Measurements from ENCODE around the gene PPP1CC. TPM values are rescaled to one million over a fixed set of nuclear protein-coding genes. Genes with fewer than 3 reads are reported as not detected.

PPP1CC gene
- total RNA-seq, 4 donors from 2014 or later, result 74.5 to 96.4 (median 83.9) TPM

DNA sequence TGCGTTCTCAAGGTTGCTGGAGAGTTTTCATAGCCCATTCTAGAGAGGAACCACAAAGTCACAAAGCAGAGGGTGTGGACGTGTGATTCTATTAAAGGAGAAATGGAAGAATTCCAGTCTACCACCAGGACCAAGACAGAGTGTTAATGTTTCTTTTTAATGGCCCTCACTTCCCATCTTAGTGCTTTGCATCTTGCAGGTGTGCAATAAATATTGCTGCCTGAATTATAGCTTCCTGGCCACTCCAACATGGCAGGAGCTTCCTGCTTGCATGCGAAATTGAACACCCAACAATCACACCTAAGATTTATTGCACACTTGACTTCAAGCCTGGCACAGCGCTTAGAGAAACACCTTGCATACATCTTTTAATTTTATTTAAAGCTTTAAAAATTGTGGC, 22.4 kb upstream of the PPP1CC start:
- TF ChIP-seq EP300 (IDR thresholded peaks at IDR 0.05) (no peak), POLR2A (IDR thresholded peaks at IDR 0.05) (no peak)
- TF ChIP-seq, protein P1, sequence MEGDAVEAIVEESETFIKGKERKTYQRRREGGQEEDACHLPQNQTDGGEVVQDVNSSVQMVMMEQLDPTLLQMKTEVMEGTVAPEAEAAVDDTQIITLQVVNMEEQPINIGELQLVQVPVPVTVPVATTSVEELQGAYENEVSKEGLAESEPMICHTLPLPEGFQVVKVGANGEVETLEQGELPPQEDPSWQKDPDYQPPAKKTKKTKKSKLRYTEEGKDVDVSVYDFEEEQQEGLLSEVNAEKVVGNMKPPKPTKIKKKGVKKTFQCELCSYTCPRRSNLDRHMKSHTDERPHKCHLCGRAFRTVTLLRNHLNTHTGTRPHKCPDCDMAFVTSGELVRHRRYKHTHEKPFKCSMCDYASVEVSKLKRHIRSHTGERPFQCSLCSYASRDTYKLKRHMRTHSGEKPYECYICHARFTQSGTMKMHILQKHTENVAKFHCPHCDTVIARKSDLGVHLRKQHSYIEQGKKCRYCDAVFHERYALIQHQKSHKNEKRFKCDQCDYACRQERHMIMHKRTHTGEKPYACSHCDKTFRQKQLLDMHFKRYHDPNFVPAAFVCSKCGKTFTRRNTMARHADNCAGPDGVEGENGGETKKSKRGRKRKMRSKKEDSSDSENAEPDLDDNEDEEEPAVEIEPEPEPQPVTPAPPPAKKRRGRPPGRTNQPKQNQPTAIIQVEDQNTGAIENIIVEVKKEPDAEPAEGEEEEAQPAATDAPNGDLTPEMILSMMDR (IDR thresholded peaks at IDR 0.05), result no peak
- Histone ChIP-seq H3K36me3 (no peaks in the 10 kb centered on the region), H3K27ac (no peak overlapping the region), H3K9me3 (no peaks in the 10 kb centered on the region), H3K4me1 (no peaks in the 10 kb centered on the region), H3K4me3 (no peak overlapping the region), H3K27me3 (no peaks in the 10 kb centered on the region)
- DNase-seq (ENCODE audit: low spot score in 2 of 2), result no peak
- WGBS, 2 donors, result 58 to 69% methylated on average over 4 of the region's 4 CpGs

DNA sequence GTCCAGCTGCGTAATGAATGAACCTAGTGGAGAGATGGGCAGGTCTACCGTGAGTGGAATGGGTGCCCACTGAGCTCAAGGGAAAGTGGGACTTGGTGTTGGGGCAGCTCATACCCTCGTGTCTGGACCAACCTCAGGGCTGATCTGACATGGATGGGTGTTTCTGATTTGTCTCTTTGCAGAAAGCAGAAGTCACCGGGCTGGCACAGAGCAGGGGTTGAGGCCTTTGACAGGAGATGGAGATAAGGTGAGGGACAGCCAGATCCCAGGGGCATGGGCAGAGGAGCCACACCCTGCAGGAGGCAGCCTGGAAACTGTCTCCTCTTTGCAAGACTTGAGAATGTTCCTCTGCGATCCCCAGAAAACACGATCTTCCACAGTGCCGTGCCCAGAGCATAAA, 20.9 kb upstream of the PPP1CC start:
- H3K27ac ChIP-seq, result no peak overlapping the region
- H3K9me3 ChIP-seq, result no peaks in the 10 kb centered on the region
- no peaks in the 10 kb centered on the region for H3K4me1 ChIP-seq
- no peak overlapping the region for H3K4me3 ChIP-seq
- H3K27me3 ChIP-seq, result no peaks in the 10 kb centered on the region
- no peaks in the 10 kb centered on the region for H3K36me3 ChIP-seq
- TF ChIP-seq, protein P1 (IDR thresholded peaks at IDR 0.05), result no peak
- TF ChIP-seq POLR2A (IDR thresholded peaks at IDR 0.05) (no peak), EP300 (IDR thresholded peaks at IDR 0.05) (no peak)
- 76 to 77% methylated on average over 7 of the region's 7 CpGs for WGBS, 2 donors
- no peak for DNase-seq (ENCODE audit: low spot score in 2 of 2)

DNA sequence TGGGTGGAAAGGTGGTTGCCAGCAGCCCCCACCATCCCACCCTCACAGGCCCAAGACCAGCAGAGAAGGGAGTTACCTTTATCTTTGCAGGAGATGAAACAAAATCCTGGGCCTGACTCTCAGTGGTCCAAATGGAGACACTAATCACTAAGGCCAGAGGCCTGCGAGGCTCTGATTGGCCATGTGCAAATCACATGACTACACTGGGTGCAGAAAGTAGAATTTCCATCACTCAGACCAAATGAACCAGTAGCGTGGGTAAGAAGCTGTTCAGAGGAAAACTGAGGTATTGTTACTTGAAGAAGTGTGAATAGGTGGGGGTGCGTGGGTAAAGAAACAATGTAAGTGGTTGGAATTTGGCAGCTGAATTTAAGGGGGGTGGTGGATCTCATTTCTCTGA, 20.2 kb upstream of the PPP1CC start:
- TF ChIP-seq, protein P1 (IDR thresholded peaks at IDR 0.05), result no peak
- TF ChIP-seq EP300 (IDR thresholded peaks at IDR 0.05) (no peak), POLR2A (IDR thresholded peaks at IDR 0.05) (no peak)
- Histone ChIP-seq H3K9me3 (no peaks in the 10 kb centered on the region), H3K36me3 (no peaks in the 10 kb centered on the region), H3K4me1 (no peaks in the 10 kb centered on the region), H3K27me3 (no peaks in the 10 kb centered on the region), H3K27ac (no peak overlapping the region), H3K4me3 (no peak overlapping the region)
- DNase-seq (ENCODE audit: low spot score in 2 of 2), result no peak
- 72 to 87% methylated on average over 3 of the region's 3 CpGs for WGBS, 2 donors

DNA sequence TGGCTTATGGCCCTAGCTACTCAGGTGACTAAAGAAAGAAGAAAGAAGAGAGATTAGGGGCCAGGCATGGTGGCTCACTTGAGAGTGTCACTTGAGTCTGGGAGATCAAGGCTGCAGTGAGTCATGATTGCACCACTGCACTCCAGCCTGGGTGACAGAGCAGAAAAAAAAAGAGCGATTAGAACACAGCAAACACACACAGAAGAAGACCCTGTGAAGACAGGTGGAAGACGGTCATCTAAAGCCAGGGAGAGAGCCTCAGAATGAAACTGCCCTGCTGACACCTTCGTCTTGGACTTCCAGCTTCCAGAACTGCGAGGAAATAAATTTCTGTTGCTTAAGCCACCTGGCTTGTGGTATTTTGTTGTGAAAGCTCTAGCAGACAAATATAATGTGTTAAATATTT, 17.5 kb upstream of the PPP1CC start:
- Histone ChIP-seq H3K36me3 (no peaks in the 10 kb centered on the region), H3K4me1 (no peaks in the 10 kb centered on the region), H3K27ac (no peak overlapping the region), H3K4me3 (no peak overlapping the region), H3K9me3 (no peaks in the 10 kb centered on the region), H3K27me3 (no peaks in the 10 kb centered on the region)
- 88% methylated on average over 4 of the region's 4 CpGs for WGBS, 2 donors
- TF ChIP-seq POLR2A (IDR thresholded peaks at IDR 0.05), result no peak
- no peak for TF ChIP-seq EP300 (IDR thresholded peaks at IDR 0.05)
- TF ChIP-seq, protein P1 (IDR thresholded peaks at IDR 0.05), result no peak
- no peak for DNase-seq (ENCODE audit: low spot score in 2 of 2)

DNA sequence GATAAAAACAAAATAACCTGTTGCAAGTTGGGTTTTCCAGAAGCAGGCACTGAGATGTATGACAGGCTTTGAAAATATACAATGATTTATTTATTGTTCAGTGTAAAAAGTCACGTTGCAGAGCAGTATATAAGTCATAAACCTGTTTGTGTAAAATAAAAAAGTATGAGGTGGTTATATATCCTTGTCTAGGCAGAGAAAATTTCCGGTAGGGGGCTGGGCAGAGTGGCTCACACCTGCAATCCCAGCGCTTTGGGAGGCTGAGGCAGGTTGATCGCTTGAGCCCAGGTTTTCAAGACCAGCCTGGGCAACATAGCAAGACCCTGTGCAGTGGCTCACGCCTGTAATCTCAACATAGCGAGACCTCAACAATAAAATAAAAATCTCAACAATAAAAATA, 16.2 kb upstream of the PPP1CC start:
- Histone ChIP-seq H3K27ac (no peak overlapping the region), H3K9me3 (no peaks in the 10 kb centered on the region), H3K36me3 (no peaks in the 10 kb centered on the region), H3K4me1 (peaks cover 0 to 4% (median 0%) of the 10 kb centered on the region in 4 donors), H3K27me3 (no peaks in the 10 kb centered on the region), H3K4me3 (no peak overlapping the region)
- no peak for TF ChIP-seq EP300 (IDR thresholded peaks at IDR 0.05)
- TF ChIP-seq, protein P1 (IDR thresholded peaks at IDR 0.05), result no peak
- no peak for TF ChIP-seq POLR2A (IDR thresholded peaks at IDR 0.05)
- DNase-seq (ENCODE audit: low spot score in 2 of 2), result no peak
- 85 to 88% methylated on average over 6 of the region's 6 CpGs for WGBS, 2 donors
